ENCODE data around the gene CPAMD8. TPM values are rescaled to one million over a fixed set of nuclear protein-coding genes. Genes with fewer than 3 reads are reported as not detected.
"Not testable (repeated sequence)": the region's sequence is repeated elsewhere in the genome, so short reads cannot be mapped to it uniquely, and the experiment has no call there.

CPAMD8 gene
- total RNA-seq, 1 donor from 2014 or later: 4.9 TPM

DNA sequence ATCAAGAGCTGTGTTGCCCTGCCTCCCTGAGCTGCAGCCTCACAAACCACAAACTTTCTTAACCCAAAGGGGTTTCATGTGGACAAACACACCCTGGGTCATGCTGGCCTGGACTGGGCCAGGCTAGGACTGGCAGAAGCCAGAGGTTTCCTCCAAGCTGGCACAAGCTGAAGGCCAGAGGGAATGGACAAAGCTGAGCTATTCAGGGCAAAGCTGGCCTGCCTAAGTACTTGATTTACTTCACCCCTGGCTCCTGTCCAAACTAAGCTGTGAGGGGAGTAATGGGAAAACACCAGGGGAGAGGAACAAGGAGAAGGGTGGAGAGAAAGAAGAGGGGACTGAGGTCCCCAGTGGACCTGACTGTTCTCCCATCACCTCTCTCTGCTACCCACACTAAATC, 6.2 kb downstream of the CPAMD8 start:
- TF ChIP-seq, protein P1, sequence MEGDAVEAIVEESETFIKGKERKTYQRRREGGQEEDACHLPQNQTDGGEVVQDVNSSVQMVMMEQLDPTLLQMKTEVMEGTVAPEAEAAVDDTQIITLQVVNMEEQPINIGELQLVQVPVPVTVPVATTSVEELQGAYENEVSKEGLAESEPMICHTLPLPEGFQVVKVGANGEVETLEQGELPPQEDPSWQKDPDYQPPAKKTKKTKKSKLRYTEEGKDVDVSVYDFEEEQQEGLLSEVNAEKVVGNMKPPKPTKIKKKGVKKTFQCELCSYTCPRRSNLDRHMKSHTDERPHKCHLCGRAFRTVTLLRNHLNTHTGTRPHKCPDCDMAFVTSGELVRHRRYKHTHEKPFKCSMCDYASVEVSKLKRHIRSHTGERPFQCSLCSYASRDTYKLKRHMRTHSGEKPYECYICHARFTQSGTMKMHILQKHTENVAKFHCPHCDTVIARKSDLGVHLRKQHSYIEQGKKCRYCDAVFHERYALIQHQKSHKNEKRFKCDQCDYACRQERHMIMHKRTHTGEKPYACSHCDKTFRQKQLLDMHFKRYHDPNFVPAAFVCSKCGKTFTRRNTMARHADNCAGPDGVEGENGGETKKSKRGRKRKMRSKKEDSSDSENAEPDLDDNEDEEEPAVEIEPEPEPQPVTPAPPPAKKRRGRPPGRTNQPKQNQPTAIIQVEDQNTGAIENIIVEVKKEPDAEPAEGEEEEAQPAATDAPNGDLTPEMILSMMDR (IDR thresholded peaks at IDR 0.05): no peak
- Mint-ChIP-seq H3K9me3 (ENCODE audit: low read depth) (peaks cover 19% of the 10 kb centered on the region), H3K36me3 (ENCODE audit: low read depth) (peaks cover 10% of the 10 kb centered on the region), H3K27me3 (ENCODE audit: low read depth) (peaks cover 17% of the 10 kb centered on the region), H3K4me1 (ENCODE audit: low read depth) (no peaks in the 10 kb centered on the region), H3K4me3 (ENCODE audit: unreplicated experiment) (no peak overlapping the region), H3K27ac (ENCODE audit: unreplicated experiment) (no peak overlapping the region)
- DNase-seq (ENCODE audit: low spot score): no peak

- not testable (repeated sequence) for H3K27ac Mint-ChIP-seq (ENCODE audit: unreplicated experiment); H3K36me3 Mint-ChIP-seq (ENCODE audit: low read depth); DNase-seq (ENCODE audit: low spot score); H3K9me3 Mint-ChIP-seq (ENCODE audit: low read depth); H3K4me3 Mint-ChIP-seq (ENCODE audit: unreplicated experiment); H3K4me1 Mint-ChIP-seq (ENCODE audit: low read depth)
- peaks cover 16% of the 10 kb centered on the region for H3K27me3 Mint-ChIP-seq (ENCODE audit: low read depth)
Measured at GRCh38 chr19:17014212-17014861, 12.3 kb downstream of the CPAMD8 start.

GRCh38 chr19:17011485-17011884, 15.1 kb downstream of the CPAMD8 start:
- peaks cover 3% of the 10 kb centered on the region for H3K9me3 Mint-ChIP-seq (ENCODE audit: low read depth)
- no peak overlapping the region for H3K4me3 Mint-ChIP-seq (ENCODE audit: unreplicated experiment)
- TF ChIP-seq, protein P1 (IDR thresholded peaks at IDR 0.05): no peak
- no peak for DNase-seq (ENCODE audit: low spot score)
- no peaks in the 10 kb centered on the region for H3K4me1 Mint-ChIP-seq (ENCODE audit: low read depth)
- H3K27ac Mint-ChIP-seq (ENCODE audit: unreplicated experiment): no peak overlapping the region
- peaks cover 2% of the 10 kb centered on the region for H3K36me3 Mint-ChIP-seq (ENCODE audit: low read depth)
- peaks cover 22% of the 10 kb centered on the region for H3K27me3 Mint-ChIP-seq (ENCODE audit: low read depth)

DNA sequence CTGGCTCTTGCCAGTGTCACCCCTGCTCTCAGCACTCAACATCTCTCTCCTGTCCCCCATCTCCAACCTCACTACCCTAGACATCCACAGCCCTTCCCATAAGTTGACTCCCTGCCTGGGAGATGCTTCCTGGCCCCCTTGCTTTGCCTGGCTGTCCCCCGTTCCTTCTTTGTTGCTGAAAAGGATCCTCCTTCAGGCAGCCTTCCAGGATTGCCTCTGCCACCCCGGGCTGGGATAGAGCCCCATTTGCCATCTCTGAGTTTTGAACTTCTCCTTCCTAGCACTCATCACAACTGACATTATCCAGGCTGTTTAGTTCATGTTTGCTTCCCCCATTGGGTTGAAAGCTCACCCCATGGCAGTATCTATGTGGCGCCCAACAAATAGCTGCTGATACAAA, 20.0 kb downstream of the CPAMD8 start:
- H3K27ac Mint-ChIP-seq (ENCODE audit: unreplicated experiment): no peak overlapping the region
- H3K4me3 Mint-ChIP-seq (ENCODE audit: unreplicated experiment): no peak overlapping the region
- peaks cover 2% of the 10 kb centered on the region for H3K36me3 Mint-ChIP-seq (ENCODE audit: low read depth)
- no peaks in the 10 kb centered on the region for H3K4me1 Mint-ChIP-seq (ENCODE audit: low read depth)
- peaks cover 3% of the 10 kb centered on the region for H3K9me3 Mint-ChIP-seq (ENCODE audit: low read depth)
- DNase-seq (ENCODE audit: low spot score): no peak
- TF ChIP-seq, protein P1 (IDR thresholded peaks at IDR 0.05): no peak
- H3K27me3 Mint-ChIP-seq (ENCODE audit: low read depth): peaks cover 21% of the 10 kb centered on the region

DNA sequence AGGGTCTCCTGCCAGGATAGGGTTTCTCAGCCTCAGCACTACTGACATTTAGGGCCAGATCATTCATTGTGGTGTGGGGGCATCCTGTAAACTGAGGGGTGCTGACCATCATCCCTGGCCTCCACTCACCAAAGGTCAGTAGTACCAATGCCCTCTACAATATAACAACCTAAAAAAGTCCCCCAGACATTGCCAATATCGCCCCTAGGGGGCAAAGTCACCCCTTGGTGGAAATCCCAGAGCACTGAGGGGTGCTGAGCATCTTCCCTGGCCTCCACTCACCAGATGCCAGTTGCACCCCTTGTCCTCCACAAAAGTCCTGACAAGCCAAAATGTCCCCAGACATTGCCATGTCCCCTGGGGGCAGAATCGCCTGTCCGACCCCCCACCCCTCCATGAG, 21.6 kb downstream of the CPAMD8 start:
- Mint-ChIP-seq H3K36me3 (ENCODE audit: low read depth) (peaks cover 2% of the 10 kb centered on the region), H3K27me3 (ENCODE audit: low read depth) (peaks cover 18% of the 10 kb centered on the region), H3K27ac (ENCODE audit: unreplicated experiment) (no peak overlapping the region), H3K9me3 (ENCODE audit: low read depth) (peaks cover 3% of the 10 kb centered on the region), H3K4me3 (ENCODE audit: unreplicated experiment) (no peak overlapping the region), H3K4me1 (ENCODE audit: low read depth) (no peaks in the 10 kb centered on the region)
- TF ChIP-seq, protein P1 (IDR thresholded peaks at IDR 0.05): no peak
- no peak for DNase-seq (ENCODE audit: low spot score)

- Mint-ChIP-seq H3K27me3 (ENCODE audit: low read depth) (peaks cover 18% of the 10 kb centered on the region), H3K4me1 (ENCODE audit: low read depth) (no peaks in the 10 kb centered on the region), H3K27ac (ENCODE audit: unreplicated experiment) (no peak overlapping the region), H3K4me3 (ENCODE audit: unreplicated experiment) (no peak overlapping the region), H3K9me3 (ENCODE audit: low read depth) (no peaks in the 10 kb centered on the region), H3K36me3 (ENCODE audit: low read depth) (no peaks in the 10 kb centered on the region)
- DNase-seq (ENCODE audit: low spot score): no peak
- TF ChIP-seq, protein P1 (IDR thresholded peaks at IDR 0.05): no peak
Measured at GRCh38 chr19:17004386-17004785, 22.2 kb downstream of the CPAMD8 start.

Data from chondrocyte (in vitro differentiated cells).